H1 (cell line): ENCODE results near the gene CDH8.

ENCODE experiments used
- CTCF ChIP-seq, 3 experiments: IDR thresholded peaks; 1 replicate in 2 of 3; 2 replicates in 1 of 3; pipeline versions ENCODE4 v1.5.1 to v1.6.1; 2011; ENCODE audit warnings: low read length in 3 of 3, mild to moderate bottlenecking in 3 of 3, inconsistent platforms in 2 of 3, low read depth in 1 of 3, moderate library complexity in 1 of 3; ENCODE audit not compliant: insufficient read depth in 1 of 3; ENCODE audit errors: control extremely low read depth in 1 of 3
- JUN ChIP-seq: IDR thresholded peaks from 2 replicates; pipeline ENCODE4 v1.6.1; 2011; ENCODE audit warnings: low read depth, mild to moderate bottlenecking, improper control_type of control experiment, low read length
- JUND ChIP-seq: IDR thresholded peaks from 2 replicates; pipeline ENCODE4 v1.6.1; 2011; ENCODE audit warnings: mild to moderate bottlenecking, improper control_type of control experiment, low read length
- MAFK ChIP-seq: IDR thresholded peaks from 2 replicates; pipeline ENCODE4 v1.6.1; 2012; ENCODE audit warnings: low read depth, mild to moderate bottlenecking, improper control_type of control experiment, low read length
- POLR2A ChIP-seq, 2 experiments: IDR thresholded peaks; 1 replicate in 1 of 2; 2 replicates in 1 of 2; pipeline ENCODE4 v1.6.1; 2011; ENCODE audit warnings: low read depth in 2 of 2, low read length in 2 of 2, mild to moderate bottlenecking in 2 of 2; ENCODE audit errors: control extremely low read depth in 1 of 2
- POLR2AphosphoS5 ChIP-seq: IDR thresholded peaks from 2 replicates; pipeline ENCODE4 v1.6.1; 2011; ENCODE audit warnings: low read depth, low read length
- YY1 ChIP-seq: IDR thresholded peaks from 2 replicates; pipeline ENCODE4 v1.6.1; 2011; ENCODE audit warnings: low read depth, mild to moderate bottlenecking, low read length

- TF ChIP-seq CTCF (IDR thresholded peaks at IDR 0.05; ENCODE audit: control extremely low read depth in 1 of 3, insufficient read depth in 1 of 3, low read depth in 1 of 3, low read length in 3 of 3) = peak in 2 of 3 experiments; percentile 60 to 64; a peak in 3 of 4 replicates
- TF ChIP-seq JUND = no peak
- TF ChIP-seq JUN = no peak
- TF ChIP-seq POLR2AphosphoS5 = no peak
- TF ChIP-seq YY1 = peak; percentile 58
- TF ChIP-seq MAFK = no peak
- TF ChIP-seq POLR2A (IDR thresholded peaks at IDR 0.05; ENCODE audit: control extremely low read depth in 1 of 2, low read depth in 2 of 2, low read length in 2 of 2) = no peak
These were observed 5.2 kb upstream of the CDH8 start for GRCh38 chr16:62041401-62041800.
